Esophagus squamous epithelium (tissue), 5 donors: ENCODE measurements around the gene MDFI. TPM values are rescaled to one million over a fixed set of nuclear protein-coding genes. Genes with fewer than 3 reads are reported as not detected.

Experiments used
- DNase-seq: peaks from one replicate; lab custom pipeline; 2025; lab: John Stamatoyannopoulos, UW
- H3K27ac ChIP-seq, 4 donors: fragments of 200-600 bp; sonication (generic); one replicate each; pipeline ENCODE4 v1.5.1; 2016 to 2019; ENCODE audit warnings: mild to moderate bottlenecking in 1 of 4
- H3K27me3 ChIP-seq, 4 donors: fragments of 200-600 bp; sonication (generic); 1 replicate in 3 of 4; 2 replicates in 1 of 4; pipeline versions ENCODE4 v1.5.1 to v1.6.0; 2017 to 2021; ENCODE audit warnings: antibody characterized with exemption in 1 of 4
- H3K36me3 ChIP-seq, 3 donors: fragments of 200-600 bp; sonication (generic); one replicate each; pipeline ENCODE4 v1.5.1; 2016 to 2019
- H3K4me1 ChIP-seq, 3 donors: fragments of 200-600 bp; sonication (generic); one replicate each; pipeline ENCODE4 v1.5.1; 2017 to 2019
- H3K4me3 ChIP-seq, 4 donors: fragments of 200-600 bp; sonication (generic); 1 replicate in 3 of 4; 2 replicates in 1 of 4; pipeline ENCODE4 v1.5.1; 2016 to 2019; ENCODE audit warnings: mild to moderate bottlenecking in 2 of 4, moderate library complexity in 1 of 4
- H3K9me3 ChIP-seq, 3 donors: fragments of 200-600 bp; sonication (generic); one replicate each; pipeline ENCODE4 v1.5.1; 2016 to 2019
- CTCF ChIP-seq, 6 experiments: fragments of 450-650 bp in 4 of 6; fragments of 200-600 bp in 2 of 6; sonication (generic) in 2 of 6; IDR thresholded peaks; one replicate each; pipeline ENCODE4 v1.5.1; 2016 to 2019; ENCODE audit warnings: antibody characterized with exemption in 6 of 6, mild to moderate bottlenecking in 4 of 6, moderate library complexity in 4 of 6
- POLR2A ChIP-seq, 4 donors: fragments of 450-650 bp; IDR thresholded peaks; one replicate each; pipeline ENCODE4 v1.6.1; 2017; ENCODE audit warnings: antibody characterized with exemption in 4 of 4, mild to moderate bottlenecking in 4 of 4, moderate library complexity in 3 of 4
- whole genome bisulfite sequencing, 2 donors: methylation state at CpG; one replicate each; pipeline ENCODE4 v1.1.5; 2018; 5-methylcytosine and 5-hydroxymethylcytosine counted together
- intact Hi-C: fragments of 100-400 bp; cut with DNase I; formaldehyde crosslinking; loops from one replicate; pipeline ENCODE4 v1.15.0; 2022
- total RNA-seq, 4 donors: library from RNA; depleted of rRNA; stranded (reverse); fragments of >200 nt; gene quantifications; one replicate each; pipeline ENCODE4 v1.1.0, GENCODE V29; 2016
- donor health status: DM: yes; HTN: yes; CAD: no.

MDFI gene
- total RNA-seq, 4 donors from 2014 or later = 50.5 to 105 (median 81.8) TPM

GRCh38 chr6:41602422-41602743, 35.9 kb upstream of the MDFI start:
- Histone ChIP-seq H3K4me3 (no peak overlapping the region), H3K27ac (no peak overlapping the region), H3K9me3 (no peaks in the 10 kb centered on the region), H3K36me3 (peaks cover 0 to 23% (median 8%) of the 10 kb centered on the region in 3 donors), H3K27me3 (no peaks in the 10 kb centered on the region), H3K4me1 (peaks cover 5 to 10% (median 8%) of the 10 kb centered on the region in 3 donors)
- intact Hi-C loops = loop anchor here (5.0 to 10.0 kb wide), 2 partner anchors 80 to 172 kb away; partner anchors contain the start of gene FRS3
- TF ChIP-seq POLR2A (IDR thresholded peaks at IDR 0.05) = no peak
- TF ChIP-seq CTCF (IDR thresholded peaks at IDR 0.05) = no peak
- no peak for DNase-seq
- WGBS, 2 donors = 67 to 74% methylated on average over 4 of the region's 4 CpGs

GRCh38 chr6:41602864-41603608, 35.2 kb upstream of the MDFI start:
- Histone ChIP-seq H3K4me1 (peaks cover 5 to 10% (median 8%) of the 10 kb centered on the region in 3 donors), H3K27me3 (no peaks in the 10 kb centered on the region), H3K27ac (no peak overlapping the region), H3K36me3 (peaks cover 0 to 17% (median 8%) of the 10 kb centered on the region in 3 donors), H3K9me3 (no peaks in the 10 kb centered on the region), H3K4me3 (peak overlapping the region in 1 of 4 donors; percentile 30)
- WGBS, 2 donors = 5 to 6% methylated on average over 18 to 20 of the region's 20 CpGs
- TF ChIP-seq CTCF (IDR thresholded peaks at IDR 0.05) = peak; percentile 81 to 91 (median 89)
- TF ChIP-seq POLR2A (IDR thresholded peaks at IDR 0.05) = no peak
- intact Hi-C loops = loop anchor here (5.0 to 10.0 kb wide), 2 partner anchors 79 to 172 kb away; partner anchors contain the start of gene FRS3
- DNase-seq = no peak

GRCh38 chr6:41604006-41604405, 34.3 kb upstream of the MDFI start:
- Histone ChIP-seq H3K36me3 (peaks cover 0 to 7% (median under 1%) of the 10 kb centered on the region in 3 donors), H3K4me3 (no peak overlapping the region), H3K27me3 (no peaks in the 10 kb centered on the region), H3K4me1 (peaks cover 5 to 10% (median 8%) of the 10 kb centered on the region in 3 donors), H3K27ac (no peak overlapping the region), H3K9me3 (no peaks in the 10 kb centered on the region)
- intact Hi-C loops = loop anchor here (5.0 to 10.0 kb wide), 2 partner anchors 78 to 171 kb away; partner anchors contain the start of gene FRS3
- no peak for TF ChIP-seq CTCF (IDR thresholded peaks at IDR 0.05)
- TF ChIP-seq POLR2A (IDR thresholded peaks at IDR 0.05) = no peak
- DNase-seq = no peak
- 75 to 77% methylated on average over 2 to 3 of the region's 5 CpGs for WGBS, 2 donors

GRCh38 chr6:41605649-41606048, 32.6 kb upstream of the MDFI start:
- Histone ChIP-seq H3K27me3 (no peaks in the 10 kb centered on the region), H3K4me1 (peaks cover 5 to 12% (median 8%) of the 10 kb centered on the region in 3 donors), H3K9me3 (no peaks in the 10 kb centered on the region), H3K27ac (no peak overlapping the region), H3K4me3 (no peak overlapping the region), H3K36me3 (no peaks in the 10 kb centered on the region)
- 44 to 60% methylated on average over 3 of the region's 3 CpGs for WGBS, 2 donors
- DNase-seq = no peak
- TF ChIP-seq CTCF (IDR thresholded peaks at IDR 0.05) = peak in 1 of 6 experiments; percentile 7
- TF ChIP-seq POLR2A (IDR thresholded peaks at IDR 0.05) = no peak
- intact Hi-C loops = loop anchor here (10.0 kb wide), 1 partner anchor 169 kb away; the partner anchor contains the start of gene FRS3

GRCh38 chr6:41607036-41607435, 31.2 kb upstream of the MDFI start:
- Histone ChIP-seq H3K4me3 (no peak overlapping the region), H3K9me3 (no peaks in the 10 kb centered on the region), H3K36me3 (no peaks in the 10 kb centered on the region), H3K4me1 (peaks cover 5 to 16% (median 8%) of the 10 kb centered on the region in 3 donors), H3K27ac (no peak overlapping the region), H3K27me3 (no peaks in the 10 kb centered on the region)
- no peak for TF ChIP-seq POLR2A (IDR thresholded peaks at IDR 0.05)
- TF ChIP-seq CTCF (IDR thresholded peaks at IDR 0.05) = no peak
- intact Hi-C loops = loop anchor here (10.0 kb wide), 1 partner anchor 168 kb away; the partner anchor contains the start of gene FRS3
- WGBS, 2 donors = 99 to 100% methylated on average over 3 to 5 of the region's 5 CpGs
- DNase-seq = no peak
